PC-9 (cell line): ENCODE results near the gene ARHGAP35. TPM values are rescaled to one million over a fixed set of nuclear protein-coding genes. Genes with fewer than 3 reads are reported as not detected.
A peak's percentile ranks its signal among the peaks of the same experiment; 100 is the strongest.

Experiments
- Bru-seq: library from RNA; stranded (reverse); fragments of 400-500 nt; gene quantifications from one replicate; lab custom pipeline; 2021; lab: Mats Ljungman, UMichigan
- BruChase-seq, 2 experiments: library from RNA; stranded (reverse); fragments of 400-500 nt; gene quantifications; one replicate each; lab custom pipeline; 2021; lab: Mats Ljungman, UMichigan
- BruUV-seq: library from RNA; stranded (reverse); fragments of 400-500 nt; replicated peaks from 2 replicates; lab custom pipeline; 2021; lab: Mats Ljungman, UMichigan
- CTCF ChIA-PET: fragments of 300-600 bp; sonication (Branson Sonifier 250); formaldehyde crosslinking; loops from one replicate; lab custom pipeline; 2022; ENCODE audit warnings: antibody characterized with exemption; lab: Charles Lee
- POLR2A ChIA-PET: fragments of 300-600 bp; sonication (Branson Sonifier 250); formaldehyde crosslinking; loops from one replicate; lab custom pipeline; 2022; ENCODE audit warnings: antibody characterized with exemption; ENCODE audit not compliant: unreplicated experiment; lab: Charles Lee
- DNase-seq, 2 experiments: peaks; one replicate each; pipeline versions ENCODE4 v3.0.0 to v3.0.0-alpha.2; 2015 to 2022; ENCODE audit warnings: mixed read lengths in 1 of 2
- H2AFZ ChIP-seq: fragments of 200-600 bp; sonication (generic); 2 replicates; pipeline ENCODE4 v1.8.1; 2017; ENCODE audit warnings: antibody characterized with exemption
- H3F3A ChIP-seq: fragments of 200-600 bp; sonication (generic); 2 replicates; pipeline ENCODE4 v1.8.1; 2017; ENCODE audit warnings: antibody characterized with exemption, mild to moderate bottlenecking, low read depth; ENCODE audit not compliant: insufficient read depth
- H3K27ac ChIP-seq: fragments of 200-600 bp; sonication (generic); 2 replicates; pipeline ENCODE4 v1.6.1; 2016; ENCODE audit warnings: mixed run types
- H3K27me3 ChIP-seq: fragments of 200-600 bp; sonication (generic); 2 replicates; pipeline ENCODE4 v1.6.1; 2016; ENCODE audit warnings: low read depth, mixed run types; ENCODE audit not compliant: insufficient read depth
- H3K36me3 ChIP-seq: fragments of 200-600 bp; sonication (generic); 2 replicates; pipeline ENCODE4 v1.6.1; 2016; ENCODE audit warnings: low read depth, mixed run types
- H3K4me1 ChIP-seq: fragments of 200-600 bp; sonication (generic); replicated peaks from 2 replicates; pipeline ENCODE4 v1.6.1; 2016; ENCODE audit warnings: mixed run types; ENCODE audit not compliant: insufficient read depth
- H3K4me2 ChIP-seq: fragments of 200-600 bp; sonication (generic); 2 replicates; pipeline ENCODE4 v1.6.1; 2017; ENCODE audit warnings: mixed run types
- H3K4me3 ChIP-seq: fragments of 200-600 bp; sonication (generic); 2 replicates; pipeline ENCODE4 v1.6.1; 2016; ENCODE audit warnings: mixed run types
- H3K79me2 ChIP-seq: fragments of 200-600 bp; sonication (generic); 2 replicates; pipeline ENCODE4 v1.6.1; 2017; ENCODE audit warnings: low read depth, mixed run types
- H3K9me2 ChIP-seq: fragments of 200-600 bp; sonication (generic); 2 replicates; pipeline ENCODE4 v1.8.1; 2017; ENCODE audit warnings: mild to moderate bottlenecking; ENCODE audit not compliant: insufficient read depth
- H3K9me3 ChIP-seq: fragments of 200-600 bp; sonication (generic); 2 replicates; pipeline ENCODE4 v1.8.1; 2016; ENCODE audit warnings: low read depth; ENCODE audit not compliant: insufficient read depth
- H4K20me1 ChIP-seq: fragments of 200-600 bp; sonication (generic); 2 replicates; pipeline ENCODE4 v1.8.1; 2017; ENCODE audit not compliant: insufficient read depth
- EZH2 ChIP-seq: fragments of 200-600 bp; sonication (generic); IDR thresholded peaks from 2 replicates; pipeline ENCODE4 v1.8.0; 2017; ENCODE audit warnings: antibody characterized with exemption, low read depth
- intact Hi-C: fragments of 100-400 bp; cut with micrococcal nuclease; formaldehyde crosslinking; loops from one replicate; pipeline ENCODE4 v1.10.0; 2022; ENCODE audit not compliant: unreplicated experiment
- long read RNA-seq: library from polyadenylated mRNA; stranded (forward); transcript quantifications from one replicate; pipeline ENCODE4 v2.0.0, GENCODE V29; 2022
- total RNA-seq: library from RNA; stranded (reverse); gene quantifications from 2 replicates; pipeline ENCODE4 v1.2.3, GENCODE V29; 2021
- TF ChIP-seq, protein P1 (sequence below): fragments of 200-600 bp; sonication (generic); conservative IDR thresholded peaks from 2 replicates; pipeline ENCODE4 v1.6.1; 2017; ENCODE audit warnings: mixed run types, antibody characterized with exemption, mild to moderate bottlenecking, moderate library complexity

Gene ARHGAP35
- 87.8 and 104 TPM in 2 replicates for total RNA-seq
- Bru-seq, nascent RNA = percentile 89 among the genes with signal in this experiment
- BruChase-seq, experiment 1, labeled RNA remaining after a 2-hour chase = percentile 91 among the genes with signal in this experiment
- BruChase-seq, experiment 2, labeled RNA remaining after a 6-hour chase = percentile 94 among the genes with signal in this experiment
- long read RNA-seq, full-length matches to known transcripts = 3 of 44 reads
- long read RNA-seq, partial matches to known transcripts = 37 of 44 reads
- long read RNA-seq, other reads (novel, unspliced or antisense) = 4 of 44 reads

DNA sequence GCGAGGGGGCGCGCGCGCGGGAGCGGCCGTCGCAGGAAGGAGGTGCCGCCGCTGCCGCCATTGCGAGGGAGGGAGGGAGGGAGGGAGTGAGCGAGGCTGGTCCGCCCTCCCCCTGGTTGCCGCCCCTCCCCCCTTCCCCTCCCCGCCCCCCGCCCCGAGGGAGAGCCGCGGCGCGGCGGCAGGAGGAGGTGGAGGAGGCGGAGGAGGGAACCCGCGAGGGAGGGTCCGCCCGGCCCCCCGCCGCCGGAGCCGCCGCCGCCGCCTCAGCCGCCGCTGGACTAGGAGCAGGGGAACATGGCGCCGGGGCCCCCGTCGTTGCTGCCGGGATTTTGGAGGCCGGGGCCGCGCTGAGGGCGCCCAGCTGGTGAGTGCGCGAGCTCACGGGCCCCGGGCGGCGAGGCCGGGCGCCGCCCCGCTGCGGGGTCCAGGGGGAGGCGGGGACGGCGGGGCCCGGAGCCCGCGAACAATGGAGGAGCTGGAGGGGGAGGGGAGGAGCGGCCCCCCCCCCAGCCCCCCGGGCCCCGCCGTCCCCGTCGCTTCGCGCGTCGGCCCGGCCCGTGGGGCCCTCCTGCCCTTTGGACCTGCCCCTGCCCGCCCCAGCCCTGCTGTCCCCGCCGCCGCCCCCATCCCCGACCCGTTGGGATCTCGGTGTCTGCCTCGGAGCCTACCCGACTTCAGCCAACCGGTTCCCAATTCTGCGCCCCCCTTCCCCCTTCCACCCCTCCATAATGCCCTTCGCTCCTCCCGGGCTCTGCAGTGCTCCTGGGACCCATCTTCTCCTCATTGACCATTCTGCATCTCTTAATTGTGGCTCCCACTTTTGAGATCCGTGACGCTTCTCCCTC lies at the start of gene ARHGAP35:
TSS of gene ARHGAP35 (plus strand) at position 152 of the 845 bp plus-strand sequence. CDS start 57,679 bp downstream, outside the sequence.
- DNase-seq = no peak
- no TSS peak for BruUV-seq
- Histone ChIP-seq H2AFZ (peak within 1 kb of the TSS; percentile 92), H4K20me1 (peaks cover 14% of the 10 kb centered on the region), H3K27me3 (no peaks in the 10 kb centered on the region), H3K79me2 (peaks cover 54% of the 10 kb centered on the region), H3K4me2 (peak within 1 kb of the TSS; percentile 96), H3K36me3 (peaks cover 2% of the 10 kb centered on the region; the same call in 1 of the 2 replicates), H3K4me1 (peaks cover 55% of the 10 kb centered on the region), H3F3A (peaks cover 63% of the 10 kb centered on the region), H3K9me3 (no peaks in the 10 kb centered on the region), H3K4me3 (peak within 1 kb of the TSS; percentile 79), H3K9me2 (no peaks in the 10 kb centered on the region), H3K27ac (peak within 1 kb of the TSS; percentile 87)
- CTCF ChIA-PET = interaction anchor here (0.5 to 0.7 kb wide), 2 partner anchors 15 to 607 kb away, joined by 6 to 9 read pairs; no protein-coding TSS in a partner anchor
- TF ChIP-seq EZH2 = no peak
- TF ChIP-seq, protein P1, sequence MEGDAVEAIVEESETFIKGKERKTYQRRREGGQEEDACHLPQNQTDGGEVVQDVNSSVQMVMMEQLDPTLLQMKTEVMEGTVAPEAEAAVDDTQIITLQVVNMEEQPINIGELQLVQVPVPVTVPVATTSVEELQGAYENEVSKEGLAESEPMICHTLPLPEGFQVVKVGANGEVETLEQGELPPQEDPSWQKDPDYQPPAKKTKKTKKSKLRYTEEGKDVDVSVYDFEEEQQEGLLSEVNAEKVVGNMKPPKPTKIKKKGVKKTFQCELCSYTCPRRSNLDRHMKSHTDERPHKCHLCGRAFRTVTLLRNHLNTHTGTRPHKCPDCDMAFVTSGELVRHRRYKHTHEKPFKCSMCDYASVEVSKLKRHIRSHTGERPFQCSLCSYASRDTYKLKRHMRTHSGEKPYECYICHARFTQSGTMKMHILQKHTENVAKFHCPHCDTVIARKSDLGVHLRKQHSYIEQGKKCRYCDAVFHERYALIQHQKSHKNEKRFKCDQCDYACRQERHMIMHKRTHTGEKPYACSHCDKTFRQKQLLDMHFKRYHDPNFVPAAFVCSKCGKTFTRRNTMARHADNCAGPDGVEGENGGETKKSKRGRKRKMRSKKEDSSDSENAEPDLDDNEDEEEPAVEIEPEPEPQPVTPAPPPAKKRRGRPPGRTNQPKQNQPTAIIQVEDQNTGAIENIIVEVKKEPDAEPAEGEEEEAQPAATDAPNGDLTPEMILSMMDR = no peak
- intact Hi-C loops = loop anchor here (1.0 to 5.0 kb wide), 3 partner anchors 11 to 116 kb away; partner anchors contain the start of gene AP2S1
- POLR2A ChIA-PET = no interaction called here

DNA sequence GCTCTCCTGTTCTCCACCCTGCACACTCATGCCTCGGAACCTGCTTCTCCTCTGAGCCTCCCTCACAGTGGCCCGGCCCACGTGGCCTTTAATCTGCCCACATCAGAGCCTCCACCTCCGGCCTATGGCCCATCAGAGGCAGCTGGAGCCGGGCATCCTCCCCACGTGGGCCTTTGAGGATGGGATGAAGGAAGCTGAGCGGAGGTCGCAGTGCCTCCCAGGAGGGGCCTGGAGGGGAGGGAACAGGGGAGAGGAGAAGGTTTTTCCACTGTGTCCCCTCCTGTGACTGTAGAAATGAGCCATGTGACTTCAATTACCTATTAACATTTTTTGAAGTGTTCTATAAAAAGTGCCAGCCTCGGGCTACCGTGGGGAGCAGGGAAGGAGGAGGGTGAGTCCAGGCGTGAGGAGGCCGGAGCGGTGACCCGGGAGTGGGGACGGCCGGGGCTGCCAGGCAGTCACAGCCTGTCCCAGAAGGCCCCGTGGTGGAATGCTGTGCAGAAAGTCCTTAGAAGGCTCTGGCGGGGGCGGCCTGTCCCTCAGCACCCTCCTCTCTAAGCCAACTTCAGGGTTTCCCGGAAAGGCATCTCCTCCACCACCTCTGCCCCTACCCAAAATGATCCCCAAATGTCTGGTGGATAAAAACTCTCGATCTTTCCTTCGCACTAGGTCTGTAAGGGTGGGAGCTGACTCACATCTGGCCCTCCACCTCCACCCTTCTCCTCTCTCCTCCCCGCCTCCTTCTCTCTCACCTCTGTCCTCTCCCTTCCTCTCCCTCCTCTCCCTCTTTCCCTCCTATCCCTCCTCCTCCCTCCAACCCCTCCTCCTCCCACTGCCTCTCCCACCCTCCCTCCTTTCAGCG lies 47.6 kb upstream of the ARHGAP35 start:
- Histone ChIP-seq H3K4me3 (no peak overlapping the region), H3K27me3 (no peaks in the 10 kb centered on the region), H3K9me3 (no peaks in the 10 kb centered on the region), H4K20me1 (no peaks in the 10 kb centered on the region; the same call in 1 of the 2 replicates), H3K4me2 (no peak overlapping the region), H3F3A (no peaks in the 10 kb centered on the region), H2AFZ (no peak overlapping the region), H3K27ac (no peak overlapping the region), H3K4me1 (0 out of 2 replicates have a peak, but pooled peaks cover 7% of the 10 kb centered on the region), H3K79me2 (no peaks in the 10 kb centered on the region), H3K9me2 (no peaks in the 10 kb centered on the region), H3K36me3 (no peaks in the 10 kb centered on the region)
- DNase-seq = no peak
- no peak for TF ChIP-seq EZH2
- TF ChIP-seq, protein P1 = no peak
- POLR2A ChIA-PET = no interaction called here
- CTCF ChIA-PET = no interaction called here
- no TSS peak for BruUV-seq
- intact Hi-C loops = no loop called here
